ENCODE measurements around the gene RBMS1. TPM values are rescaled to one million over a fixed set of nuclear protein-coding genes. Genes with fewer than 3 reads are reported as not detected.
"Not testable (repeated sequence)": the region's sequence is repeated elsewhere in the genome, so short reads cannot be mapped to it uniquely, and the experiment has no call there.

The RBMS1 gene
- total RNA-seq, 1 donor from 2014 or later: 10.2 TPM

DNA sequence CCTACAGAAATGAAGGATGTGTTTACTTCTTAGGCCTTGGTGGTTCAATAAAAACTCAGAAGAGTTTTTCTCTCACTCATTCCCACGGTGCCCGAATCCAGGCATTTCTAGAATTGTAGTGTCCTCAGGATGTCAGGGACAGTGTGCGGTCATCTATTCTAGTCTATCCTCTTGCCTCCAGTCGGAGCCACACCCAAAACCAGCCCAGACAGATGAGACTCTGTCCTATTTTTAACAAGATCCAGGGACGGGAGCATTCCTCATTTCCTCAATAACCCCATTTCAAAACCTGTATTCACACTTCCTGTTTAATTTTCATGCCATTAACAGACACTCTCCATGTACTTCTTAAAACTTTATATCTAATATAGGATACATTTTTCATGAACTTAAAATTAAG is 11.6 kb upstream of the RBMS1 start:
- DNase-seq (ENCODE audit: low spot score in 2 of 2) (no peak), FAIRE-seq (no peak)

DNA sequence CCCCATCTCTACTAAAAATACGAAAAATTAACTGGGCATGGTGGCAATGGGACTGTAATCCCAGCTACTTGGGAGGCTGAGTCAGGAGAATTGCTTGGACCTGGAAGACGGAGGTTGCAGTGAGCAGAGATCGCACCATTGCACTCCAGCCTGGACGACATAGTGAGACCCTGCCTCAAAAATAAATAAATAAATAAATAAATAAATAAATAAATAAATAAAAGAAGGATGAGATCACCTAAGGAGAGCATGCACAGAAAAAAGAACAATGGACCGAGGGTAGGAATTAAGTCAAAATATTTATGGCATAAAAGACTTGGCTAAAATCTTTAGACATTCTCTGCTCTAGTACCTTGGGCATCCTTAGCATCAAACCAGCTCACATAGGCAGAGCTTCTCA is 8.9 kb upstream of the RBMS1 start:
- FAIRE-seq (no peak), DNase-seq (ENCODE audit: low spot score in 2 of 2) (no peak)

DNA sequence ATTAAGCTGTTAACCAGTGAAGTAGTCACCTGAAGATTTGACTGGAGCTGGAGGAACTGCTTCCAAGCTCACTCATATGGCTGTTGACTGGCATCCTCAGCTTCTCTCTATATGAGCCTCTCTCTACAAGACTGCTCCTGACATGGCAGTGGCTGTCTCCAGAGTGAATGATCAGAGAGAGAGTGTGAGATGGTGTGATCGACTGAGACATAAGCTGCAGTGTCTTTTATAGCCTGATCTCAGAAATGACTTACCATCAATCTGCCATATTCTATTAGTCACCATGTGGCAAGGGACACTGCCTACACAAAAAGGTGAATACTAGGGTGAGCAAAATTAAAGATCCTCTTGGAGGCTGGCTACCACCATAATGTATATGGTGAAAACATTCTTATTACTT is 7.8 kb upstream of the RBMS1 start:
- FAIRE-seq (no peak), DNase-seq (ENCODE audit: low spot score in 2 of 2) (no peak)

DNA sequence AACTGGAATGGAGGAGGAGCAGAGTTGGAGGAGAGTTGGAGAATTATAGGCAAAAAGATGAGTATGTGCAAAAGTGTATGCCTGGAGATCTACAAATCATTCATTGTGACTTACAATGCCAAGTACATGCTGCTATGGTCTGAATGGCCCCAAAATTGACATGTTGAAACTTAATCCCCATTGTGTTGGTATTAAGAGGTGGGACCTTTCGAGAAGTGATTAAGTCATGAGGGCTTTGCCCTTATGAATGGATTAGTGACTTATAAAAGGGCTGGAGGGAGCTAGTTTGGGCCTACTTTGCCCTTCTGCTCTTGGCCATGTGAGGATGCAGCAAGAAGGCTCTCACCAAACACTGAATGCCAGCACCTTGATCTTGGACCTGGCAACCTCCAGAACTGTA is 6.3 kb upstream of the RBMS1 start:
- DNase-seq (ENCODE audit: low spot score in 2 of 2): no peak
- FAIRE-seq: no peak

DNA sequence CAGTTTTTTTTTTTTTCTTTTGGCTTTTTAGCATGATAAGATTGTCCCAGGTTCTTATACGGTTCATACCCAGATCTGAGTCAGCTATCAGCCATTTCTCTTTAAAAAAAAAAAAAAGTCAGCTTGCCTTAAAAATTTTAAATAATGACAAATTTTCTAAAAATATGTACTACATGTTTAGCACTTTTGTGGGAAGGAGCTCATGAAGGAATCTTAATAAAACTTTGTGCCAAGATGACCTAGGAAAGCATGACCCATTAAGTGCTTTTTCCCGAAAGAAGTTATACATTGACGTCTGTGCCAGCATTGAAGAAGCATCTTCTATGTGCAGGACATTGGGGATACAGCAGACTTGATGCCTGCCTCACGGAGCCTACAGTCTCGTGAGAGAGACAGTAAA is 4.5 kb upstream of the RBMS1 start:
- DNase-seq (ENCODE audit: low spot score in 2 of 2): no peak
- no peak for FAIRE-seq

DNA sequence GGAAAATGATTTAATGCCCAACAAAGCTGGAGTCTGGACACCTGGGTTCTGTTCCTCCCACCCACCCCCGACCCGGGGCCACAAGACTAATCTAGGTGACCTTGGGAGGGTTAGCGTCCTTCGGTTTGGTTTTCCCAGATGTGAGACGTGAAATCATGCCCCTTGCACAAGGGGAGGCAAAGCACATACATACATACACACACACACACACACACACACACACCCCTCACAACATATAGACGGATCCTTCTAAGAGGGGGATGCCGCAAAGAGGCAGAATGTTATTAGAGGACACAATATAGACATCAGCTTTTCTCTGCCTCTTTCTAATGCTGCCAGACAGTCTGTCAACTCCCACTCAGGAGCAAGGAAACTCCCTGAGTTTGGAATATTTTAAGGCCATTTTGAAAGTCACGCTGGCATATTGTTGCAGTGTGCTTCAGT is 616 bp upstream of the RBMS1 start:
- no peak for FAIRE-seq
- no peak for DNase-seq (ENCODE audit: low spot score in 2 of 2)

DNA sequence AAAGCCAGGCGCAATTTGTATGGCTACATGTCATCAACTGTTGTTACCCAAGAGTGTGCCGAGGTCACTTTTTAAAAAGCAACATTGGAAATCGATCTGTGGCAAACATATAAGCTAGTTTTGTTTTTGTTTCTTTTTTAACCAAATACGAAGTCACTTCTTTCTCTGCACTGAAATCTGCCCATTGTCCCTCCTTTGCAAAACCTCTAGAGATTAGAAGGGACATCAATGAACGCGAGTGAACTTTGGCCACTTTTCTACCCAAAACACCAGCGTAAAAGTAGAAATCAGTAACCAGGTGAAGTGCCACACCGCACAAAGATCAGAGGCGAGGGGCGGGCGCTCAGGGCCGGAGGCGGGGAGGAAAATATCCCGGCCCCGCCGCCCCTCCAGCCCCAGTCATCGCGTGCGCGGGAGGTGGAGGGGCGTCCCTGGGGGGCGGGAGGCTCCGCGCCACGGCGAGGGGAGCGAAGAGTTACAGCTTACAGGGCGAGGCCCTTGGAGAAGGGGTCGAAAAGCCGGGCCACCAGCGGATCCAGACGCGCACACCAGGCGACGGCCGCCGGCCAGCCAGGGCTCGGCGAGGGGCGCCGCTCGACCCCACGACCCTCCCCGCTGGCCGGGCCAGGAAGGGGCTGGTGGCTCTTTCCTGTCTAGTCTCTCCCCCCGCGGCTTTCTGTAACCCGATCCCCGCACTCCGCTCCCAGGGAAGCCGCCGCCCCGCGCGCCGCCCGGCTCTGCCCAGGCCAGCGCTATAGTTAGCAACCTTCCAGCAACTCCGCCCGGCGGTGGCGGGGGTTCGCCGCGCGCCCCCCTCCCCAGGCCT is 993 bp downstream of the RBMS1 start:
- peak; percentile 42 to 53 for DNase-seq (ENCODE audit: low spot score in 2 of 2)
- no peak for FAIRE-seq

DNA sequence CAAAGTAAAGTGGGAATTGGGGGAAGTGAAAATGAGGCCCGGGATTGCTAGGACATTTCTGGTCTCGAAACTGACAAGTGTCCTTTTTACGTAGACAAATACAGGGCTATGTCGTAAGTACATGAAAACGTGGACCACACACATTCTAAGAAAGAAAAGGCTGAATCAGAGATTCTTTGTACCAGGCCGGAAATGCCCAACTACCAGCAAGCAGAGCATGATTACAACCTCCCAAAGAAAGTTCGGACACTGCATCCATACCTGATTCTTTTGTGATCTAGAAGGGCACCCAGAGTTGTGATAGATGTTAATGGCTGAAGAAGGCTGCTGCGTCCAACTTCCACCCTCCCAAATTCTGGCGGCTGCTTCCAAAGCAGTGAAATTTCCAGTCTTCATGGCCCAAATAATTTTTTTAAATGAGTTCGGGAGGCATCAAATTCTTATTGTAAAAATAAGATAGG is 1.7 kb downstream of the RBMS1 start:
- FAIRE-seq (no peak), DNase-seq (ENCODE audit: low spot score in 2 of 2) (no peak)

DNA sequence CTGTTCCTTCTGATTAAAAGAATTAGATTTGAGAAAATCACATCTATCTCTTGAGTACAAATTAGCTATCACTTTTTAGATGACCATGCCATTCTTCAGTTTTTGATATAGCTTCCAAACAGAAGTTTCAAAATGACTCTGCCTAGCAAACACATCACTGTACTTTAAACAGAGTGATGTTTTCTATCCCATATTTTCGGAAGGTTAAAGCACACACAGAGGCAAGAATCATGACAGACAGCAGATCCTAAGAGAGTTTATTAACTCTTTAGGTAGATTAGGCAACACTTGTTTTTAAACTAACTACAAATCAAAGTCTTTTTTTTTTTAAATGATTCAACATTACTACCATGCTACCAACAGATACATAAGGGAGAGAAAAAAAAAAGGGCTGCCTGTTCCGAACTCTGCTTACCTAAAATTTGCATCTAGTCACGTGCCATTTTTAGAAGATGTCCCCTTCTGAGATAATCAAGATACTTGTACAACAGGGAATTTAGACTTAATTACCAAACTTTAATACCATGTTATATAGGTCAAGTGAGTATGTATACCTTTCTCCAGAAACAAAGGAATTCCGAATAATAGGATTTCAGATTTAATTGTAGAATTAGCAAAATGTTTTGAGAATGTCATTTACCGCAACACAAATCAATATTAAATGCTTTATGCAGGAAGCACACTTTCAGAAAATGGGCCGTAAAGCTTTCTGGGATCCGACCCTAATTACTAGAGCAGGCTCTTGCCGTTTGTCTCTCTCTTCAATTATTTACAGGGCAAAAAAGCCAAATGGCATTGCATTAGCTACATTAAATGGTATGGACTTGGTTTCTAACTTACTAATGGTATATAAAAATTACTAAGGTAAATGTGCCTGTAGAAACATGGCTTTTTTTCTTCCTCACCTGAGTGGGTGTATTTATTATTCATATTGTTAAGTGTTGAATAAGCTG is 2.6 kb downstream of the RBMS1 start:
- FAIRE-seq: no peak
- no peak for DNase-seq (ENCODE audit: low spot score in 2 of 2)

DNA sequence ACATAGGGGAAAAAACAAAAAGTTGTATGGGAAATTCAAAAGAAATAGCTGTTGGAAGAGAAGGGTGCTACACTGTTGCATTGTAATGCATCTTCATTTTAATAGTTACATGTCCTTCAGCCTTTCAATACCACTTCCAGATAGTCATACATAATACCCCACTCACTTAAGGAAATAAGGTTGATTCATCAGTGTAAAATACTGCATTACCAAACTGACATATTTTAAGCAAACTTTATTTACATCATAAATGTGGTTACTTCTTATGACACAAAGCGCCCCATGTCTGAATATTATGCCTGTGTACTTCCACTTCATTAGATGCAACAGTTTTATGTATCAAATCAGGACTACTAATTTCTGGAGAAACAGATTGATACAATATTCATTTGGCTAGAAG is 4.5 kb downstream of the RBMS1 start:
- FAIRE-seq (no peak), DNase-seq (ENCODE audit: low spot score in 2 of 2) (no peak)

DNA sequence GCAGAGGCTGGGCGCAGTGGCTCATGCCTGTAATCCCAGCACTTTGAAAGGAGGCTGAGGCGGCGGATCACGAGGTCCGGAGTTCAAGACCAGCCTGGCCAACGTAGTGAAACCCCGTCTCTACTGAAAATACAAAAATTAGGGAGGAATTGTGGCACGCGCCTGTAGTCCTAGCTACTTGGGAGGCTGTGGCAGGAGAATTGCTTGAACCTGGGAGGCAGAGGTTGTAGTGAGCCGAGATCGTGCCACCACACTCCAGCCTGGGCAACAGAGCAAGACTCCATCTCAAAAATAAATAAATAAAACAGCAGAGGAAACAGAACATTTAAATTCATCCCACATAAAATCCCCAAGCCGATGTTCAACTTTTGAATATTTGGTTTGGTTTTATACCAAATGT is 5.3 kb downstream of the RBMS1 start:
- FAIRE-seq: not testable (repeated sequence)

DNA sequence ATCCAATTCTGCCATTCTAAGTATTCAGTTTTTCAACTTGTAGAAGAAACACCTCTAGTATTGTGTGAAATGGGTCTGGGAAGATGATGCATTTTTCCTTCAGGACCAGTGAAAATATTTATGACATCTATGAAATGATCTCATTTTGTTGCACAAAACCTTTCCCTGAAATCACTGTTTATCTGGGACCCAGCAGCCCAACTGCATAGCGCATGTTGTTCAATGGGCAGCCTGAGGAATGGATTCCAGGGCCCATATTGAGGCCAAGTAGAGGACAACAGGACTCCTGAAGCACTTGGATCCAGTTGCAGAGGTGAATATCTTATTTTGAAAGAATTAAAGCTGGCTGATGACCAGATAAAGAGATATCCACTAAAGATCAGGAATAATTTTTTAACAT is 7.3 kb downstream of the RBMS1 start:
- DNase-seq (ENCODE audit: low spot score in 2 of 2): no peak
- FAIRE-seq: no peak

More for the DNA sequence above, 5.3 kb downstream of the RBMS1 start:
- DNase-seq (ENCODE audit: low spot score in 2 of 2): not testable (repeated sequence)

DNA sequence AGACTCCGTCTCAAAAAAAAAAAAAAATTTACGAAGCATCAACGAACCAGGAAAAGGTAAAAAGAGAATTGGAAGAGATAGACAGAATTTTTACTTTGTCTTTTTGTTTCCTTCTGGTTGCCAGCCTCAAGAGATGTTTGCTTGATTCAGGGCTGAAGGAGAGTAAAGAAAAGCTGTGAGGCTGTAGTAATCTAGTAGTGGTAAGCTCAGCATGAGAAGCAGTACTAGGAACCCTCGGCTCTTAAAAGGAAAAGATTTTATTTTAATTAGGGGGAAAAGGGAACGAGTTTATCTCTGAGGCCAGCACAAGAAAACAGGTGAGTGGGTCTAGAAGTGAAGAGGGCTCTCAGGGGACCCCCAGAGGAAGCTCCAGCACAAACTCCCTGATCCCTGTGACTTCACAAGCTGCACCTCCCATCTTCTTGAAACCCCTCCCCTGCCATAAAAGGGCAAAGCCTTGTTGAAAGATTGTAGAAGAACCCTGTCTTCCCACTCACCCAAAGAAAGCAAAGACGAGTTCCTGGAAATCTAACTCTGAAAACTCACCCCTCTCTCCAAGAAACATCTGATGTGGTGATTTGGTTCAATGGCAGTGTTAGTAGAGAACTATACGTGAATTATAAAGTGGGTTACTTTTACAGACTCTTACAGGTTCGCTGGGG is 8.6 kb downstream of the RBMS1 start:
- no peak for DNase-seq (ENCODE audit: low spot score in 2 of 2)
- FAIRE-seq: no peak

DNA sequence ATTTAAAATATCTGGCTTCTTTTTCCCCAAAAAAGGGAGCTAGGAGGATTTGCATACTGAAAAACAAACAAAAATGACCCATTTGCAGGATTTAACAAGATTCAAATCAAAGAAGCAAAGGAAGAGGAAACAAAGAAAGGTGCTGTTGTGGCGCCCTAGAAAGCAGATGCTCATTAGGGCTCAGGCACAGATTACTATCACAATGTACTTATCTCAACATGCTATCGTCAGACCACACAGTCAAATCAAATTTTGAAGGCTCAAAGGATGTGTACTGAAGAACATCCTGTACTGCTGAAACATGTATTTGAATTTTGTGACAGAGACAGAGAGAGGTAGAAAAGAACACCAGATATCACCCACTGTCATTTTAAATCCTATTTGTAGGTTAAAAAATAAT is 10.9 kb downstream of the RBMS1 start:
- DNase-seq (ENCODE audit: low spot score in 2 of 2) (no peak), FAIRE-seq (no peak)

DNA sequence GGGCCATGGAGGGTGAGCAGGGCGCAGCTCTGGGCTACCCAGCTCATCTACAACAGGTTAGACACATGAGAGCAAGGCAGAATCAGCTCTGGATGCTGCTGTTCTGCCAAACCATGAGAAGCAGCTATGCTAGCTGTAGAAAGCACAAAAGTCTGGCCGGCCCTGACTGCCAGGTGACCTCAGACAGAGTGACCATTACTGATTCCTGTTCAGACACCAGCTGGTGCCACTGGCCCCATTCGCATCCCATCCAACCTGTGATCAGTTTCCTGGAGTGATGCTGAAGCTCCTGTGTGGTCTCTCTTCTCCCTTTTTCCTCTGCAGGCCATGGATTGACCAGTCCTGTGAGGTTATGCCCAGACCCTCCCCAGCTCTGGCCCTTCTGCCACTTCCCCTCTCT is 14.3 kb downstream of the RBMS1 start:
- FAIRE-seq (no peak), DNase-seq (ENCODE audit: low spot score in 2 of 2) (no peak)

DNA sequence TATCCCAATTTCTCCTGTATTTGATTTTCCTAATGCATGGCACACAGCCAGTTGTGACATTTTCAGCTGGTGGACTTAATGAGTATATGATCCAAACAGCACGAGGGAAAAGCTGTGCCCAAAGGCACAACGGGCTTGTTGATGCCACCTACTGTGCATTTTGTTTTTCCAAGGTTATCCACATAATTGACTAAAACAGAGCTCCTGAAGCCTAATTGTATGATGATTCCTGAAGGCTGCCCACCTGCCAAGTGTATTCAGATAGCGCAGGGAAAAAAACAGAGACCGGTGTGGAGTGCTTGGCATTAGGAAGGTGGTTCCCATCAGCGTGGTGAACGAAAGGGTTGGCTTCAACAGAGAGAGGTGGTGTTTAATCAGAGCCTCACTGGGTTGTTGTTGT is 14.9 kb downstream of the RBMS1 start:
- no peak for FAIRE-seq
- no peak for DNase-seq (ENCODE audit: low spot score in 2 of 2)

DNA sequence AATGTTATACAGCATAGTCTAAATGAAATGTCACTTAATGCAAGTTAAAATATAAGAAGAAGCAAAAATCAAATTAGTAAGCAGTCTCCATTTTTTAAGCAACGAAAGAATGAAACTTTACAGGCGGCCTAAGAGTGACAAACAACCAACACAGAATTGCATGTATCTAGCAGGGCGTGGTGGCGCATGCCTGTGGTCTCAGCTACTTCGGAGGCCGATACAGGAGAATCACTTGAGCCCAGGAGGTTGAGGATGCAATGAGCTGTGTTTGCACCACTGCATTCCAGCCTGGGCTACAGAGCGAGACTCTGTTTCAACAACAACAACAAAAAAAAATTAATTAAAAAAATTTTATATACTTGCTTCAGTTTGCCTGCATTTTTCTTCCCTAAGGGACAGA is 16.6 kb downstream of the RBMS1 start:
- no peak for FAIRE-seq

DNA sequence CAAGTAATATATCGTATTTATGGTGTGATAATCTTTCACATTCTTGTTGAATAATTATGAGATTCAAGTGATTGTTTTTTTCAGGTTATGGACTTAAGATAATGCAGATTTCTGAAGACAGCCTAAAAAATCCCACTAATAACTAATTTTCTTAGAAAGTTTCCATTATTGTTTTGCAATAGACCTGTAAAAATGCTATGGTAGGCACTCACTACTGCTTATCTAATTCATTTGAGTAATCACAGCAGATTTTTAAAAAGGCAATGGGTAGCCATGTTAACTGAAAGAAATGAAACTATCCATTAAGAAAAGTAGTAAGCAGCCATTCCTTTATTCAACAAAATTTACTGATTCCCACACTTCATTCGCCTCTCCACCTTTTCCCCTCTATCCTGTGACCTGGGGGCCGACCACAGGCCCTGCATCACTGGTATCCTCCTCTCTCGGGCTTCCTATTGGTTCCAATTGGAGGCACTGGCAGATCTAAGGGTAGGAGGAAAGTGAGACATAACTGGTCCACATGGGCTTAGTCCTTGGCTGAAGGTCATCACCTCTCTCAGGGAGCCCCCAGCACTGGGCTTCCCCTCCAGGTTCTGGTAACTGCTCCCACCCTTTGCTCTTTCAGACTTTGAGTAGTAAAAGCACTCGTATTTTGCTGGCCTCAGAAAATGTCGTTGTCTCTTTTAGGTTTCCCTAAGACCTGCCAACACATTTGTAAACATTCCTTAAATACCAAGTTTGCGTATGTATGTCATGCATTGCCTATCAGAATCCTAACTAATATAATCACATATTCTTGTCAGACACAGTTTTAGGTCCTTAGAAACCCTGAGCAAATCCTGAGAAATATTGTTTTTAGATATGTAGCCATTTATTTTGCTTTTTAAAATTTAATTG is 18.5 kb downstream of the RBMS1 start:
- FAIRE-seq: no peak

More for the DNA sequence above, 16.6 kb downstream of the RBMS1 start:
- no peak for DNase-seq (ENCODE audit: low spot score in 2 of 2)

DNA sequence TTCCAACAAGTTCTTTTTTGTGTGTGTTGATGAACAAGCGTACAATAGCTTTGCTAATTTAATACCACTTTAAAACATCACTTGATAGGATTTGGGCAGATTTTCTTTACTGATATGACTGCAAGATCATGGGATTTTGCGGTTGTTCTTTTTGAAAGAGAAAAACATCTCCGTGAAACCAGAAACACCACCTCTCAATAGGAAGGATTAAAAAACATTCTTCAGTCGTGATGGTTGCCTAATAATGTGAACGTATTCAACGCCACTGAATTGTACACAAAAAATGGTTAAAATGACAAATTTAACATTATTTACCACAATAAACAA is 19.3 kb downstream of the RBMS1 start:
- DNase-seq (ENCODE audit: low spot score in 2 of 2) (no peak), FAIRE-seq (no peak)

More for the DNA sequence above, 18.5 kb downstream of the RBMS1 start:
- no peak for DNase-seq (ENCODE audit: low spot score in 2 of 2)
